ENCODE data around the gene UGT1A9.

DNA sequence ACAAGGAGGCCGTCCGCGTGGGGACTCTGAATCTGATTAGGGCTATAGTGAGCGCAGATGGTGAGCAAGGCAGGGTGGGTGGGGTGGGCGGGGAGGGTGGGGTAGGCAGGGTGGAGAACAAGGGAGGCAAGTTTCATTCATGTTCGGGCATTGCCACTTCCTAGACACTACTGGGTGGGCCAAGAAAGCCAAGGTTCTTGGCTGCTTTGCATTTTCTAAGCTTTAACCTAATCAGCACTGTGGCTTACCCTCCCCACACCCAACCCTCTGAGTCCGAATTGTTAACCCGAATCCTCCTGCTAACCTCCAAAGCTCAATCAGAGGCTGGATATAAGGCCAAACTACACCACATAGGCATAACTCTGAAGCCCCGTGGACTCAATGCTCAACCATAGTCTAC, 124.6 kb downstream of the UGT1A9 start:
- TF ChIP-seq, protein P1, sequence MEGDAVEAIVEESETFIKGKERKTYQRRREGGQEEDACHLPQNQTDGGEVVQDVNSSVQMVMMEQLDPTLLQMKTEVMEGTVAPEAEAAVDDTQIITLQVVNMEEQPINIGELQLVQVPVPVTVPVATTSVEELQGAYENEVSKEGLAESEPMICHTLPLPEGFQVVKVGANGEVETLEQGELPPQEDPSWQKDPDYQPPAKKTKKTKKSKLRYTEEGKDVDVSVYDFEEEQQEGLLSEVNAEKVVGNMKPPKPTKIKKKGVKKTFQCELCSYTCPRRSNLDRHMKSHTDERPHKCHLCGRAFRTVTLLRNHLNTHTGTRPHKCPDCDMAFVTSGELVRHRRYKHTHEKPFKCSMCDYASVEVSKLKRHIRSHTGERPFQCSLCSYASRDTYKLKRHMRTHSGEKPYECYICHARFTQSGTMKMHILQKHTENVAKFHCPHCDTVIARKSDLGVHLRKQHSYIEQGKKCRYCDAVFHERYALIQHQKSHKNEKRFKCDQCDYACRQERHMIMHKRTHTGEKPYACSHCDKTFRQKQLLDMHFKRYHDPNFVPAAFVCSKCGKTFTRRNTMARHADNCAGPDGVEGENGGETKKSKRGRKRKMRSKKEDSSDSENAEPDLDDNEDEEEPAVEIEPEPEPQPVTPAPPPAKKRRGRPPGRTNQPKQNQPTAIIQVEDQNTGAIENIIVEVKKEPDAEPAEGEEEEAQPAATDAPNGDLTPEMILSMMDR (IDR thresholded peaks at IDR 0.05) = no peak
- TF ChIP-seq POLR2A (IDR thresholded peaks at IDR 0.05) = no peak
- no peak for TF ChIP-seq POLR2AphosphoS5 (IDR thresholded peaks at IDR 0.05)
- no peak for TF ChIP-seq EP300 (IDR thresholded peaks at IDR 0.05)
